ENCODE data around the gene SHMT1.

GRCh38 chr17:18368946-18369345 is 5.6 kb upstream of the SHMT1 start:
- TF ChIP-seq POLR2A (IDR thresholded peaks at IDR 0.05) (no peak), CTCF (IDR thresholded peaks at IDR 0.05 in 4 of 5, conservative IDR thresholded peaks at IDR 0.05 in 1 of 5) (no peak)
